WTC11 (cell line): Measurements from ENCODE around the gene ZCCHC8. TPM values are rescaled to one million over a fixed set of nuclear protein-coding genes. Genes with fewer than 3 reads are reported as not detected.
A peak's percentile ranks its signal among the peaks of the same experiment; 100 is the strongest.

Experiments
- ATAC-seq: fragments of 200-7000 bp; cut with Tn5 transposase; 2 replicates; pipeline ENCODE4 v1.10.0; 2021; ENCODE audit warnings: mild to moderate bottlenecking, moderate library complexity
- CTCF ChIA-PET: fragments of 300-600 bp; sonication (Branson Sonifier 250); formaldehyde crosslinking; loops from one replicate; lab custom pipeline; 2021; ENCODE audit warnings: antibody characterized with exemption; lab: Charles Lee
- POLR2A ChIA-PET: fragments of 350-600 bp; sonication (Branson Sonifier 250); formaldehyde crosslinking; loops from one replicate; lab custom pipeline; 2021; ENCODE audit warnings: antibody characterized with exemption; lab: Charles Lee
- DNase-seq: peaks from one replicate; pipeline ENCODE4 v3.0.0; 2021; ENCODE audit warnings: low spot score
- H3K27ac Mint-ChIP-seq: 2 replicates; pipeline ENCODE4 v1.8.0; 2021; ENCODE audit warnings: mixed read lengths
- H3K27me3 Mint-ChIP-seq: 2 replicates; pipeline ENCODE4 v1.8.0; 2021; ENCODE audit warnings: low read depth, mild to moderate bottlenecking, moderate library complexity, mixed read lengths
- H3K36me3 Mint-ChIP-seq: 2 replicates; pipeline ENCODE4 v1.8.0; 2021; ENCODE audit warnings: mixed read lengths
- H3K4me1 Mint-ChIP-seq: 2 replicates; pipeline ENCODE4 v1.8.0; 2022; ENCODE audit warnings: mixed read lengths
- H3K4me3 Mint-ChIP-seq: 2 replicates; pipeline ENCODE4 v1.8.0; 2021; ENCODE audit warnings: mild to moderate bottlenecking, moderate library complexity, mixed read lengths
- H3K9me3 Mint-ChIP-seq: 2 replicates; pipeline ENCODE4 v1.8.0; 2021; ENCODE audit warnings: mixed read lengths
- CTCF ChIP-seq: fragments of 200-600 bp; IDR thresholded peaks from 2 replicates; pipeline ENCODE4 v1.8.0; 2022; ENCODE audit warnings: antibody characterized with exemption
- ESRRA ChIP-seq: sonication (generic); formaldehyde crosslinking; IDR thresholded peaks from 2 replicates; pipeline ENCODE4 v1.8.1; 2022; ENCODE audit warnings: mild to moderate bottlenecking, missing genetic modification reagents, borderline replicate concordance
- FOXP4 ChIP-seq: sonication (generic); formaldehyde crosslinking; IDR thresholded peaks from 2 replicates; pipeline ENCODE4 v1.8.0; 2022; ENCODE audit warnings: mild to moderate bottlenecking, missing genetic modification reagents
- GRHL2 ChIP-seq: fragments of 250-450 bp; sonication (Bioruptor Pico); IDR thresholded peaks from 2 replicates; pipeline ENCODE4 v1.8.0; 2022; ENCODE audit warnings: mild to moderate bottlenecking, moderate library complexity; ENCODE audit not compliant: insufficient replicate concordance, severe bottlenecking
- HMGA2 ChIP-seq: fragments of 250-450 bp; sonication (Bioruptor Pico); IDR thresholded peaks from 2 replicates; pipeline ENCODE4 v1.4.0; 2021; ENCODE audit warnings: mild to moderate bottlenecking, moderate library complexity
- MLX ChIP-seq: sonication (generic); formaldehyde crosslinking; IDR thresholded peaks from 2 replicates; pipeline ENCODE4 v1.8.1; 2023; ENCODE audit warnings: mild to moderate bottlenecking, missing genetic modification reagents, moderate library complexity
- MXD4 ChIP-seq: fragments of 250-450 bp; sonication (Bioruptor Pico); IDR thresholded peaks from 2 replicates; pipeline ENCODE4 v1.8.0; 2021; ENCODE audit warnings: mild to moderate bottlenecking, moderate library complexity, borderline replicate concordance
- MYBL2 ChIP-seq: sonication (generic); formaldehyde crosslinking; IDR thresholded peaks from 2 replicates; pipeline ENCODE4 v1.8.1; 2023; ENCODE audit warnings: mild to moderate bottlenecking, moderate library complexity, missing genetic modification reagents
- NFYB ChIP-seq: sonication (generic); formaldehyde crosslinking; conservative IDR thresholded peaks from 2 replicates; pipeline ENCODE4 v1.8.0; 2022; ENCODE audit warnings: low read depth, missing genetic modification reagents
- OVOL2 ChIP-seq: fragments of 250-450 bp; sonication (Bioruptor Pico); IDR thresholded peaks from 2 replicates; pipeline ENCODE4 v1.9.0; 2021; ENCODE audit warnings: mild to moderate bottlenecking, borderline replicate concordance
- SMAD4 ChIP-seq: sonication (generic); formaldehyde crosslinking; IDR thresholded peaks from 2 replicates; pipeline ENCODE4 v1.8.0; 2022; ENCODE audit warnings: mild to moderate bottlenecking, missing genetic modification reagents
- TEAD1 ChIP-seq: sonication (generic); formaldehyde crosslinking; IDR thresholded peaks from 2 replicates; pipeline ENCODE4 v1.8.0; 2022; ENCODE audit warnings: mild to moderate bottlenecking, missing genetic modification reagents
- TEAD4 ChIP-seq: sonication (generic); formaldehyde crosslinking; IDR thresholded peaks from 2 replicates; pipeline ENCODE4 v1.8.0; 2022; ENCODE audit warnings: mild to moderate bottlenecking, missing genetic modification reagents
- TP53 ChIP-seq: sonication (generic); formaldehyde crosslinking; IDR thresholded peaks from 2 replicates; pipeline ENCODE4 v1.8.1; 2023; ENCODE audit warnings: mild to moderate bottlenecking, missing genetic modification reagents
- ZBTB21 ChIP-seq: sonication (generic); formaldehyde crosslinking; IDR thresholded peaks from 2 replicates; pipeline ENCODE4 v1.8.1; 2023; ENCODE audit warnings: mild to moderate bottlenecking, missing genetic modification reagents, borderline replicate concordance
- ZNF138 ChIP-seq: sonication (generic); formaldehyde crosslinking; conservative IDR thresholded peaks from 2 replicates; pipeline ENCODE4 v1.8.1; 2022; ENCODE audit warnings: mild to moderate bottlenecking, moderate library complexity, missing genetic modification reagents
- ZNF263 ChIP-seq: sonication (generic); formaldehyde crosslinking; IDR thresholded peaks from 2 replicates; pipeline ENCODE4 v1.8.1; 2022; ENCODE audit warnings: low read depth, mild to moderate bottlenecking, moderate library complexity, missing genetic modification reagents
- ZNF281 ChIP-seq: sonication (generic); formaldehyde crosslinking; IDR thresholded peaks from 2 replicates; pipeline ENCODE4 v1.8.0; 2023; ENCODE audit warnings: mild to moderate bottlenecking, missing genetic modification reagents
- total RNA-seq: library from RNA; stranded (reverse); gene quantifications from 3 replicates; pipeline ENCODE4 v1.2.3, GENCODE V29; 2021
- TF ChIP-seq, protein P1 (sequence below): sonication (generic); formaldehyde crosslinking; IDR thresholded peaks from 2 replicates; pipeline ENCODE4 v1.8.1; 2023; ENCODE audit warnings: mild to moderate bottlenecking, missing genetic modification reagents
- TF ChIP-seq, protein P2 (sequence below): fragments of 250-450 bp; sonication (Bioruptor Pico); IDR thresholded peaks from 2 replicates; pipeline ENCODE4 v2.1.2; 2022; ENCODE audit warnings: mild to moderate bottlenecking, moderate library complexity
- TF ChIP-seq, protein P3 (sequence below): sonication (generic); formaldehyde crosslinking; IDR thresholded peaks from 2 replicates; pipeline ENCODE4 v1.8.1; 2022; ENCODE audit warnings: mild to moderate bottlenecking, moderate library complexity, missing genetic modification reagents

ZCCHC8 gene
- total RNA-seq, 1 experiment from 2014 or later = 28.4 TPM

DNA sequence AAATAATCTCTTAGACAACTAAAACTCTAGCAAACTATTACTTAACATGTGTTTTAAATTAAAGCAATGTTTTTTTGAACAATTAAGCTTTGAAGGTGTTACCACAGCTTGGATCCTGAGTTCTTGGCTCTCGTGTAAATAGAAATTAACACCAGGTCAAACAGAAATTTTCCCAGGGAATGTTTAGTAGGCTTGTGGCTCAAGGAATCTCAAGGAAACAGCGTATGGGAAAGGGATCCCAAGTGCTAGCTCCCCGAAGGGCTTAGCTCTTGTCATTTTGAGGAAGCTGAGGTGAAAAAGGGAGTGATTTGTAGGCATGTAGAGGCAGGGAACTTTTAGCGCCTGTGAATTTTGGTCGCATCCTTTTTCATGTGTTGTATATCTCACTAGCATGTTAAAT, 37.8 kb upstream of the ZCCHC8 start (continued):
- TF ChIP-seq FOXP4 (CRISPR knock-in tag) (no peak), ZNF138 (CRISPR knock-in tag) (no peak), TEAD4 (CRISPR knock-in tag) (no peak)
- TF ChIP-seq, all 79 proteins: peak for 0

DNA sequence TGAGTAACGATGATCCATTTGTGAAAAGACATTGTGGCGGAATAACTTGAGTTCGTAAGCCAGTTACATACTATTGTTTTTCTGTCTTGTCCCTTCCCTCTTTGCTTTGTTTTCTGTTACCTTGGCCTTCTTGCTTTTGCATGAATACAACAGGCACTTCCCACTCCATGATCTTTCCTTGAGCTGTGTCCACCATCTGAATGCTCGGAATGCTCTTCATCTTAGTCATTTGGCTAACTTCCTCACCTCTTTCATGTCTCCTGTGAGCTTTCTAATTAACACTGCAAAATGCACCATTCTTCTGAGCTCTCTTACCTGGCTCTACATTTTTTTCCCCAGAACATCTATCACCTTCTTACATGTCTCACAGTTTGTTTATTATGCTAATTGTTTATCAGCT, 36.3 kb upstream of the ZCCHC8 start:
- Mint-ChIP-seq H3K27me3 (no peaks in the 10 kb centered on the region), H3K4me3 (no peak overlapping the region), H3K4me1 (no peaks in the 10 kb centered on the region), H3K36me3 (peaks cover 28% of the 10 kb centered on the region), H3K27ac (peak overlapping the region; percentile 77; the same call in 1 of the 2 replicates), H3K9me3 (no peaks in the 10 kb centered on the region)
- no peak for TF ChIP-seq ZNF281 (CRISPR knock-in tag)
- POLR2A ChIA-PET = no interaction called here
- CTCF ChIA-PET = interaction anchor here (1.0 kb wide), 1 partner anchor 59 kb away, joined by 3 read pairs; no protein-coding TSS in a partner anchor
- no peak for DNase-seq
- no peak for ATAC-seq

- no peaks in the 10 kb centered on the region for H3K27me3 Mint-ChIP-seq
- no peaks in the 10 kb centered on the region for H3K9me3 Mint-ChIP-seq
- ATAC-seq (no peak), DNase-seq (no peak)
- CTCF ChIA-PET = no interaction called here
- H3K4me3 Mint-ChIP-seq = no peak overlapping the region
- H3K36me3 Mint-ChIP-seq = peaks cover 32% of the 10 kb centered on the region
- no peaks in the 10 kb centered on the region for H3K4me1 Mint-ChIP-seq
- H3K27ac Mint-ChIP-seq = no peak overlapping the region
- POLR2A ChIA-PET = no interaction called here
- TF ChIP-seq, protein P1, sequence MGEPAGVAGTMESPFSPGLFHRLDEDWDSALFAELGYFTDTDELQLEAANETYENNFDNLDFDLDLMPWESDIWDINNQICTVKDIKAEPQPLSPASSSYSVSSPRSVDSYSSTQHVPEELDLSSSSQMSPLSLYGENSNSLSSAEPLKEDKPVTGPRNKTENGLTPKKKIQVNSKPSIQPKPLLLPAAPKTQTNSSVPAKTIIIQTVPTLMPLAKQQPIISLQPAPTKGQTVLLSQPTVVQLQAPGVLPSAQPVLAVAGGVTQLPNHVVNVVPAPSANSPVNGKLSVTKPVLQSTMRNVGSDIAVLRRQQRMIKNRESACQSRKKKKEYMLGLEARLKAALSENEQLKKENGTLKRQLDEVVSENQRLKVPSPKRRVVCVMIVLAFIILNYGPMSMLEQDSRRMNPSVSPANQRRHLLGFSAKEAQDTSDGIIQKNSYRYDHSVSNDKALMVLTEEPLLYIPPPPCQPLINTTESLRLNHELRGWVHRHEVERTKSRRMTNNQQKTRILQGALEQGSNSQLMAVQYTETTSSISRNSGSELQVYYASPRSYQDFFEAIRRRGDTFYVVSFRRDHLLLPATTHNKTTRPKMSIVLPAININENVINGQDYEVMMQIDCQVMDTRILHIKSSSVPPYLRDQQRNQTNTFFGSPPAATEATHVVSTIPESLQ (CRISPR knock-in tag) = no peak
- TF ChIP-seq ZNF263 (CRISPR knock-in tag) (no peak), MYBL2 (CRISPR knock-in tag) (no peak), SMAD4 (no peak), ZBTB21 (CRISPR knock-in tag) (no peak), GRHL2 (CRISPR knock-in tag) (no peak), MXD4 (CRISPR knock-in tag) (no peak), TEAD1 (no peak), OVOL2 (CRISPR knock-in tag) (no peak), HMGA2 (no peak), TP53 (CRISPR knock-in tag) (no peak), ESRRA (no peak), CTCF (no peak), NFYB (CRISPR knock-in tag) (no peak), MLX (no peak)
- TF ChIP-seq, protein P2, sequence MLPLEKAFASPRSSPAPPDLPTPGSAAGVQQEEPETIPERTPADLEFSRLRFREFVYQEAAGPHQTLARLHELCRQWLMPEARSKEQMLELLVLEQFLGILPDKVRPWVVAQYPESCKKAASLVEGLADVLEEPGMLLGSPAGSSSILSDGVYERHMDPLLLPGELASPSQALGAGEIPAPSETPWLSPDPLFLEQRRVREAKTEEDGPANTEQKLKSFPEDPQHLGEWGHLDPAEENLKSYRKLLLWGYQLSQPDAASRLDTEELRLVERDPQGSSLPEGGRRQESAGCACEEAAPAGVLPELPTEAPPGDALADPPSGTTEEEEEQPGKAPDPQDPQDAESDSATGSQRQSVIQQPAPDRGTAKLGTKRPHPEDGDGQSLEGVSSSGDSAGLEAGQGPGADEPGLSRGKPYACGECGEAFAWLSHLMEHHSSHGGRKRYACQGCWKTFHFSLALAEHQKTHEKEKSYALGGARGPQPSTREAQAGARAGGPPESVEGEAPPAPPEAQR (CRISPR knock-in tag) = no peak
- TF ChIP-seq, protein P3, sequence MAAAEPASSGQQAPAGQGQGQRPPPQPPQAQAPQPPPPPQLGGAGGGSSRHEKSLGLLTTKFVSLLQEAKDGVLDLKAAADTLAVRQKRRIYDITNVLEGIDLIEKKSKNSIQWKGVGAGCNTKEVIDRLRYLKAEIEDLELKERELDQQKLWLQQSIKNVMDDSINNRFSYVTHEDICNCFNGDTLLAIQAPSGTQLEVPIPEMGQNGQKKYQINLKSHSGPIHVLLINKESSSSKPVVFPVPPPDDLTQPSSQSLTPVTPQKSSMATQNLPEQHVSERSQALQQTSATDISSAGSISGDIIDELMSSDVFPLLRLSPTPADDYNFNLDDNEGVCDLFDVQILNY (CRISPR knock-in tag) = no peak
Measured at GRCh38 chr12:122533856-122534255, 33.1 kb upstream of the ZCCHC8 start.
